GM15510 (cell line): Measurements from ENCODE around the gene KIF2A.

Experiments used
- POLR2A ChIP-seq: IDR thresholded peaks from 3 replicates; pipeline ENCODE4 v1.6.1; 2011; ENCODE audit warnings: borderline replicate concordance; ENCODE audit not compliant: insufficient read length; ENCODE audit errors: extremely low read depth

The KIF2A gene

DNA sequence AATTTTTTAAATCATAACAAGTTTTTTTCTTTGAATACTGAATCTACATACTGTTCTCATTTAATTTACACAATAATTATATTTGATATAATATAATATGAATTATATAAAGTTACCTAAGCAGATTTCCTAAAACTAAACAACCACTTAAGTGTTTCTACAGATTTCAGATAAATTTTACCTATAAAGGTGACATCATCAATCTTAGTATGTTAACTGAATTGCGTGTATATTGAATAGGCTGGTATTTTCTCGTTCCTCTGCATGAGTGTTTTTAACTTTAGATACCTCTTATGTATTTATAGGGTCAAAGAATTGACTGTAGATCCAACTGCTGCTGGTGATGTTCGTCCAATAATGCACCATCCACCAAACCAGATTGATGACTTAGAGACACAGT, 67.4 kb downstream of the KIF2A start:
- no peak for TF ChIP-seq POLR2A

DNA sequence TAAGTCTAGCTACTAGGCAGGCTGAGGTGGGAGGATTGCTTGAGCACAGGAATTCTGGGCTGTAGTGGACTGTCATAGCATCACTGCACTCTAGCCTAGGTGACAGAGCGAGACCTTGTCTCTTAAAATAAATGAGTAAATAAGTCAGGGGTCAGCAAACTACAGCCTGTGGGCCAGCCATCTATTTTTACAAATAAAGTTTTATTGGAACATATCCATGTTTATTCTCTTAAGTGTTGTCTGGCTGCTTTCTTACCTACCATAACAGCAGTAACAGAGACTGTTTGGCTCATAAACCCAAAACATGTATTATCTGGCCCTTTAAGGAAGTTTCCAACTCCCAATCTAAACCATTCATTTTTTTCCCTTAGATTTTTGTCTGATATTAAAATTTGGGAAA, 68.1 kb downstream of the KIF2A start:
- TF ChIP-seq POLR2A, result no peak

DNA sequence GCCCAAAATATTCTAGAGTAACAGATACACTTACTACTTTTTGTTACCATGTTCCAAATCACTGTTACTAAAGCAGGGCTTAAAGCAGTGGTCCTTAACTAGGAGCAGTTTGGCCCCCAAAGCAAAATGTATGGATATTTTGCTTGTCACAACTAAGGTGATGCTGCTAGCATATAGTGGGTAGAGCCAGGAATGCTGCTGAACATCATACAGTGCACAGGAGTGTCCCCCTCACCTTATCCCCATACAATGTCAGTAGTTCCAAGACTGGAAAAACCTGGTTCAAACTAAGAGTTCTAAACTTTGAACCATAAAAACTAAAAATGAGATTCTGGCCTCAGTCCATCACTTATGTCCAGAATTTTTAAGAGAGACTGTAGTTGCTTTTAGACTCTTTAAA, 69.6 kb downstream of the KIF2A start:
- no peak for TF ChIP-seq POLR2A

DNA sequence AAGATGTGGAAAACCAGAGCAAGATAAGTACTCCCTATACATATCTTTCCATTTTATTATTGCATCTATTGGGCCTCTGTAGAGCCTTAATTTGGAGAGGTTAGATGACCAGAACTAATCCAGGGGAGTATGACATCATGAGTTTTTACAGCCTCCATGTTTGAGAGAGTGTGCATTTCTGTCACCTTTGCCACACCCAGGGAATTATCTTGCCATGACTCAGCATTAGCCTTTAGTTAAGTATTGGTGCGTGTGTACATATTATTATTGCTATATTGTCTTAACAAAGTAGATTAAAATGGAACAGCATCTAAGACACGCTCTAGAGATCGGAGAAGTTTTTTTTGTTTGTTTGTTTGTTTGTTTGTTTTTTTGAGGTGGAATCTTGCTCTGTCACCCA, 70.1 kb downstream of the KIF2A start:
- no peak for TF ChIP-seq POLR2A

DNA sequence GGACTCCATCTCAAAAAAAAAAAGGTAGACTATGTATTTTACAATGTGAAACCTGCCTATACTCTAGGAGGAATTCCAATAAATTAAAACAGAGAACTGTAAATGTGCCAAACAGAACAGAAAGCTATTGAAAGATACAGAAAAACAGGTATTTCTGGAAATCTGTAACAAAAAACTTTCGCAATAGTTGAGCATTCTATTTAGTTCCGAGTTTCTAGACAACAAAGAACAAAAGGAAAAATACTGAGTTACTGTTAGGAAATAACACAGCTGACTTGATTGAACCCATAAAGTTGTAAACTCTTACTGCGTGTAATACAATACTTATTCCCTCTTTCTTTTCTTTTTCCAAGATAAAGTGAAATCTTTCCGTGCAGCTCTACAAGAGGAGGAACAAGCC, 79.1 kb downstream of the KIF2A start:
- no peak for TF ChIP-seq POLR2A

DNA sequence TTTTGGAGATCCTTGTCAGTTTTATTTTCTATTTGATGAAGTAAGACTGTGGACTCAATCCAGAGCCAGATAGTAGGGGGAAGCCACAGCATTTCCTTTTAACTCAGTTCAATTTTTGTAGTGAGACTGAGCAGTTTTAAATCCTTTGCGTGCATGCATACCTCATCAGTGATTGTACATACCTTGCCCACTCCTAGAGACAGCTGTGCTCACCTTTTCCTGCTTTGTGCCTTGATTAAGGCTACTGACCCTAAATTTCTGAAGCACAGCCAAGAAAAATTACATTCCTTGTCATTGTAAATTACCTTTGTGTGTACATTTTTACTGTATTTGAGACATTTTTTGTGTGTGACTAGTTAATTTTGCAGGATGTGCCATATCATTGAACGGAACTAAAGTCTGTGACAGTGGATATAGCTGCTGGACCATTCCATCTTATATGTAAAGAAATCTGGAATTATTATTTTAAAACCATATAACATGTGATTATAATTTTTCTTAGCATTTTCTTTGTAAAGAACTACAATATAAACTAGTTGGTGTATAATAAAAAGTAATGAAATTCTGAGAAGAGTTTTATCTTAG, 79.9 kb downstream of the KIF2A start:
- TF ChIP-seq POLR2A, result no peak

DNA sequence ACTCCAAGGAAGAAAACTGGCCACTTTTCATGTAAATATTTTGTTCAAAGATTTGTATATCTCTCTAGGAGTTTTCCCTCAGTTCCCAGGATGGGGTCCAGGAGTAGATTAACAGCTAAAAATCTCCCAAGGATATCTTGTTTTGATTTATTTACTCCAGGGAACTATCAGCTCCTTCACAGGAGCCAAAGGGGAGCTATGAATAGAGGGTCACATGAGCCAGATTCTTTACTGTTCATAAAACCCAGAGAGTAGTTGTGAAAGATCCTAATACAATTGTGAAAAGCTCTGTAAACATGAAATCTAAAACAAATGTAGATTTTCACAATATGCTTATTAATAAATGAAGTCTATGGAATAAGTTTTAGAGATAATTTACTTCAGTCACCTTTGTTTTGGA, 80.8 kb downstream of the KIF2A start:
- TF ChIP-seq POLR2A, result no peak

DNA sequence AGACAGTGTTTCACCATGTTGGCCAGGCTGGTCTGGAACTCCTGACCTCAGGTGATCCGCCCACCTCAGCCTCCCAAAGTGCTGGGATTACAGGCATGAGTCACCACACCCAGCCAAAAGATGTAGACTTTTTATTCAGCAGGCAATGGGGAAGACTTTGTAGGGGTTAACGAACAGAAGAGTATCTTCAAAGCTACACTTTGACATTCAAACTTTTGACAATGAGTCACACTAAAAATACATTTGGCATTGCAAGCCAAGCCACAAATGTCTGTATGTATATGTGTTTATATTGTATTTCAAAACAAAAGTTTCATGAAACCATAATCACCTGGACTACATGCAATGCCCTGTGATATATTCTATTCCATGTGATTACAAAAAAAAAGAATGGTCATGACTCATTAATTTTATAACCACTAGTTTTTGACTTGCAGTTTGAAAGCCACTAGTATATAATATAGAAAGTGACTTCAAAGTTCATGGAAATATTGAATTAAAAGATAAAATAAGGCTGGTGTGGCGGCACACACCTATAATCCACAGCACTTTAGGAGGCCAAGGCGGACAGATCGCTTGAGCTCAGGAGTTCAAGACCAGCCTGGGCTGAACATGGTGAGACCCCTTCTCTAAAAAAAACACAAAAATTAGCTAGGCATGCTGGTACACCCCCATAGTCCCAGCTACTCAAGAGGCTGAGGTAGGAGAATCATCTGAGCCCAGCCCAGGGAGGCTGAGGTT, 89.4 kb downstream of the KIF2A start:
- TF ChIP-seq POLR2A, result no peak

DNA sequence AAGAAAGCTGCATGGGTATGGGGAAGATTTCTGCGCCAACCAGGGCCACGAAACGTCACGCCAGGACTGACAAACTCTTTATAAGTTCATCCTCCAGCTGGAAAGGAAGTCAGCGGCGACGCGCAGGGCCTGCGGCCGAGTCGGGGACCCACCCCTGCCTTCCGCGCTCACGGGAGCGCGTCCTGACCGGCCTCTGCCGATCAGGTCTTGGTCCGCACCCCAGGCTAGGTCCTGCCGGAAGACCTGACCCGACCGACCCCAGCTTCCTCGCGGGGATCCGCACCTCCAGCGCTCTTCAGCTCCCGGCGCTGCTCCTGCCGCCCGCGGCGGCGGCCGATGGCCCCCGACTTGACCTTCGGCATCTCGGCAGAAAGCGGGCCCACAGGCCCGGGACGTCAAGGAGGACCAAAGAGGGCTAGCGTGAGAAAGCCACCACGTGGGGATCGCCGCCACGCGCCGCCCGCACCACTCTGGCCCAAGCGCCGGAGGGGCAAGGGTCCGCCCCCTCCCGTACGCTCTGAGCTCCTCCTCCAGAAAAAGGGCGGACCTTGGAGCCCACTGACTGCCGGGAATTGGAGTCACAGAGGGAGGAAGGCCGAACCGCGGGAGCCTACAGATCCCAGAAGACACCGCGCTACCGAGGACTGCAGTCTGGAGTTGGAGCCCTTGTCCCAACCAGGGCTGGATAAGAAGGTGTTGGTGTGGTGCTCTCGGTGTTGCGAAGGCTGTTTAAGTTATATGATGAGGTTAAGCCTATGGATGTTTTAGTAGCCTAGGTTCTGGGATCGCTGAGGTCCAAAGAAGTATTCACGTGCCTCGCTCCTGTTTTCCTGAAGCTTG, 97.6 kb downstream of the KIF2A start, which contains the start of gene DIMT1:
Gene DIMT1, minus strand, starts transcription at position 495 of the 840 bp plus-strand sequence. Its CDS starts 133 bp downstream, at position 362.
- TF ChIP-seq POLR2A, result peak; percentile 94

DNA sequence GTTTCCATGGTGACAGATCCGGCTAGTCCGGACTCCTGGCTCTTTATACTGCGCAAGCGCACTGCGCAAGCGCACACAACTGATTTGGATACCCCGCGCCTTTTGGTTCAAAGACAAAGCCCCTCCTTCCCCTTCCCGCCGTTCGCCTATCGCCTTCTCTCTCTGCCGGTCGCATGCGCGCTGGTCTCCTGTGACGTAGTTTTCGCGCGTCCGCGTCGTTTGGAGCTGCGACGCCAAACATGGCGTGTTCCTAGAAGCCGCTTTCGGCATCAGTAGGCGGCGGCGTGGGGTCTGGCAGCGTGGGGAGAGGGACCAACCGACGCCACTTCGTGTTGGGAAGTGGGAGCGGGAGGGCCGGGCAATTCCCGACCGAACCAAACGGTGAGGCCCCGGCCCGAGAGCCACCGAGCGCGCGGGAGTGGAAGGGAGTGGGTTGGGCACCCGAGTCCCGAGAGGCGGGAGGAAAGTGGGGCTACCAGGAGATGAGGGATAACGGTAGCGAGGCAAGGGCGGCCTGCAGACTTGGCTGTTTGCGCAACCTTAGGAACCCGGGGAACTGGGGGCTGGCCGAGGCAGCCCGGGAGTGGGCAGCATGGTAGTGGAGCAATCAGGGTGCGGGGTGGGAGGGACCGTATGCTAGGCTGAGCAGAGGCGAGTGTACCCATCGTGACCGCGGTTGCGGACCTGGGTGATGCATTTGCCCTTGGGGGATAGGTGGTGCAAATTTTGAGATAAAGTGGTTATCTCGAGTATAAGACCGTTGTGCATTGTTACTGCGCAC, 106.7 kb downstream of the KIF2A start, which contains the start of gene IPO11:
Gene IPO11, plus strand, starts transcription at position 215 of the 781 bp plus-strand sequence. CDS start 24,517 bp downstream, outside the sequence.
- peak; percentile 79 for TF ChIP-seq POLR2A

DNA sequence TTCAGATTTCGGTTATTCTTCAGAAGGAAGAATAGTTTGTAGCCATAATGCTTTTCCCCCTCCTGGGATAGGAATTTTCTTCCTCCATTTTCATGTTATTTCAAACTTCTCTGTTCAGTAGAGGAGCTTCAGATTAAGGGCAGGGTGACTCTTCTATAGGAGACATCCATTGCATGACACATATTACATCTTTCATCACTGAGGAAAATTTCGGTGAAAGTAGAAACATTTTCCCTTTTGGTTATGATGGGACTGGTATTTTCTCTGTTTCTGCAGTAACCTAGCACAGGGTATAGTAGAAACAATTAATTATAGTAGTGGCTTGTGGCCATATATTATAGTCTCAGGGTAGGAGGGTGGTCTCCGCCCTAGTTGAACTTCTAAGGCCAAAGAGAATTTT, 107.7 kb downstream of the KIF2A start:
- TF ChIP-seq POLR2A, result no peak

DNA sequence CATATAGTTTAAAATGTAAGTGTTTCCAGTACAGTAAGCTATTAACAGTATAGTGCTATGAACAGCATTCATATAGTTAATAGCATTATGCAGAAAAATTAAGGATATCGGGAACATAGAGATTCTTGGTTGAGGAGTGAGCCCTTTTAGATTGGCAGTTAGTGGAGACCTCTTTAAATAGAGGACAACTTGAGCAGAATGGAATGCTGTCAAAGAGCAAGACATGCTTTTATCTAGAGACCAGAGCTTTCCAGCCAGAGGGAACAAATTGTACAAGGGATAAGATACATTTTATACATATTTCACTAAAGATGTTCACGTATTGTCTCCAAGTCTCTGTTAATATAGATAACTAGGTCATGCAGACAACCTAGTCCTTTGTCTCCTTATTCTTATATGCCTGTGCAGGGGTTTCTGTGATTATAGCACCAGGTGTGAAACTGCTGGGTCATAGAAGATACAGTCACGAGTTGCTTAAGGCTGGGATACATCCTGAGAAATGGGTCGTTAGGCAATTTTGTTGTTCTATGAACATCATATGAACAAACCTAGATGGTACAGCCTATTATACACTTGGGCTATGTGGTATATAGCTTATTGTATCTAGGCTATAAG, 112.6 kb downstream of the KIF2A start:
- TF ChIP-seq POLR2A, result no peak

DNA sequence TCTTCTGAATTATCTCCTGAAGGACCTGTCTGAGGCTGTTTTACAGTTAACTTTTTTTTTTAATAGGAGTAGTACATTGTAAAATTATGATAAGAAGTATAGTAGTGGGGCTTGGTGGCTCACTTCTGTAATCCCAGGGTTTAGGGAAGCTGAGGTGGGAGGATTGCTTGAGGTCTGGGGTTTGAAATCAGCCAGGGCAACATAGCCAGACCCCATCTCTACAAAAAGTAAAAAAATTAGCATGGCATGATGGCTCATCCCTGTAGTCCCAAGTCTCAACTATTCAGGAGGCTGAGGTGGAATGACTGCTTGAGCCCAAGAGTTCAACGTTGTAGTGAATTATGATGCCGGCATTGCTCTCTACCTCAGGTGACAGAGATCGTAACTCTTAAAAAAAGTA, 113.6 kb downstream of the KIF2A start:
- TF ChIP-seq POLR2A, result no peak

DNA sequence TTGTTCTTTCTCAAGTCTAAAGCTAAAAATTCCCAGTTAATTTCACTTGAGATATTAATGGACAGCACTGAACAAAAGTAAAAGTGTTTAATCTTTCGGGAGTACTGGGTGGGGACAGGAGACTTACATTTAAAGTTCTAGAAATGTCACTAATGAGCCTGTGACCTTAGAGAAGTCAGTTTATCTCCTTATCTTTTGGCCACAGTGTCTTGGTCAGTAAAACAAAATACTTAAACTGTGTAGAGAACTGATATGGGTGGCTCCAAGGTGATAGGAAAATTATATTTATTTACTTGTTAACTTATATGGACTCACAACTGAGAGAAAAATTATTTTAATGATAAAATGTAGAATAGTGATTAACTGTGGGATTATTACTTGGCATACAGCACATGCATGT, 115.4 kb downstream of the KIF2A start:
- no peak for TF ChIP-seq POLR2A

DNA sequence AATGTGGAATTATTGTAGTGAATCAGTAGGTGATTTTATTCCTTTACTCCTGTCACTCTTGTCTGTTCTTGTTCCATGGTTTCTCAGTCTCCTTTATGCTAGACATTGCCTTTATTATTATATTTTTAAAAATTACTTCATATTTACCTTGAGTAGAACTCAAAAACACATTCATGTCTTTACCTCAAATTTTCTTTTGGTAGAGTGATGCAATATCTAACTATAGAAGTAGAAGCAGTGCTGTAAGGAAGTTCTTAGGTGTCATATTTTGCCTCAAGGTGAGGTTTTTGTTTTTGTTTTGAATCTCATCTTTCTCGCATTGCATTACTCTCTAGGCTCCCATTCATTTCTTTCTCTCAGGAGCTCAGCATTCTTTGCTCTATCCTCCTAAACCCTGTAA, 118.8 kb downstream of the KIF2A start:
- TF ChIP-seq POLR2A, result no peak
